H1 (cell line): ENCODE data around the gene ARHGEF19. TPM values are rescaled to one million over a fixed set of nuclear protein-coding genes. Genes with fewer than 3 reads are reported as not detected.

Experiments
- CEBPB ChIP-seq: IDR thresholded peaks from 2 replicates; pipeline ENCODE4 v1.6.1; 2012; ENCODE audit warnings: low read depth, low read length
- KDM4A ChIP-seq: IDR thresholded peaks from one replicate; pipeline ENCODE4 v1.7.1; 2012; ENCODE audit warnings: low read depth, mild to moderate bottlenecking, moderate library complexity, low read length, inconsistent platforms; ENCODE audit not compliant: severe bottlenecking
- TAF7 ChIP-seq: optimal IDR thresholded peaks from 2 replicates; pipeline ENCODE3; 2011; ENCODE audit warnings: low read depth, mild to moderate bottlenecking, inconsistent platforms, low read length, moderate library complexity, borderline replicate concordance
- polyA plus RNA-seq, 7 experiments: library from polyadenylated mRNA; depleted of rRNA in 3 of 7; stranded (reverse) in 5 of 7; unstranded in 2 of 7; fragments of >200 nt in 5 of 7; fragments of 200-250 nt in 2 of 7; gene quantifications; 1 replicate in 5 of 7; 2 replicates in 1 of 7; 4 replicates in 1 of 7; pipeline versions ENCODE4 v1.2.1 to v1.2.3, GENCODE V29; 2011 to 2013; ENCODE audit warnings: missing spikeins in 2 of 7, mixed read lengths in 2 of 7
- total RNA-seq: library from RNA; stranded (reverse); fragmentation: NEBNext Ultra II Directional; extraction: Animal tissue kit (Norgen Biotek cat#: 25700); gene quantifications from 2 replicates; pipeline ENCODE4 v1.2.1, GENCODE V29; 2021

ARHGEF19 gene
- total and polyA plus RNA-seq, 2 of the 8 experiments (the other 6 are each of a cell fraction or from before 2014, with no cell fraction given): 47.5 to 56.4 TPM

- TF ChIP-seq KDM4A (peak; percentile 73), CEBPB (no peak), TAF7 (no peak)
Observed at GRCh38 chr1:16226490-16227179, 14.2 kb upstream of the ARHGEF19 start (continued).
